Measurements from ENCODE around the gene GPI.

Gene GPI

GRCh38 chr19:34320277-34320676 lies 44.7 kb upstream of the GPI start:
- H3K27me3 ChIP-seq (ENCODE audit: insufficient read depth, poor library complexity, severe bottlenecking): no peaks in the 10 kb centered on the region
- DNase-seq (ENCODE audit: low read depth in 1 of 2, low spot score in 1 of 2): no peak
- H3K27ac ChIP-seq (replicated peaks): no peak overlapping the region
- H3K4me3 ChIP-seq (replicated peaks; ENCODE audit: insufficient read depth, low read length): no peak overlapping the region
- TF ChIP-seq POLR2AphosphoS5 (IDR thresholded peaks at IDR 0.05; ENCODE audit: low read depth) (no peak), SPI1 (IDR thresholded peaks at IDR 0.05; ENCODE audit: borderline replicate concordance, low read depth) (no peak), REST (IDR thresholded peaks at IDR 0.05; ENCODE audit: insufficient replicate concordance, low read depth) (no peak), GABPA (IDR thresholded peaks at IDR 0.05; ENCODE audit: low read depth) (no peak), CTCF (IDR thresholded peaks at IDR 0.05; ENCODE audit: insufficient read depth, low read length) (no peak)

GRCh38 chr19:34321735-34322134 lies 43.3 kb upstream of the GPI start:
- no peak overlapping the region for H3K27ac ChIP-seq (replicated peaks)
- H3K4me3 ChIP-seq (replicated peaks; ENCODE audit: insufficient read depth, low read length): no peak overlapping the region
- no peaks in the 10 kb centered on the region for H3K27me3 ChIP-seq (ENCODE audit: insufficient read depth, poor library complexity, severe bottlenecking)
- TF ChIP-seq REST (IDR thresholded peaks at IDR 0.05; ENCODE audit: insufficient replicate concordance, low read depth) (no peak), GABPA (IDR thresholded peaks at IDR 0.05; ENCODE audit: low read depth) (no peak)
- DNase-seq (ENCODE audit: low read depth in 1 of 2, low spot score in 1 of 2): no peak

- Histone ChIP-seq H3K27ac (replicated peaks) (no peak overlapping the region), H3K27me3 (ENCODE audit: insufficient read depth, poor library complexity, severe bottlenecking) (no peaks in the 10 kb centered on the region), H3K4me3 (replicated peaks; ENCODE audit: insufficient read depth, low read length) (no peak overlapping the region)
- no peak for TF ChIP-seq CTCF (IDR thresholded peaks at IDR 0.05; ENCODE audit: insufficient read depth, low read length)
- TF ChIP-seq POLR2AphosphoS5 (IDR thresholded peaks at IDR 0.05; ENCODE audit: low read depth): no peak
- TF ChIP-seq SPI1 (IDR thresholded peaks at IDR 0.05; ENCODE audit: borderline replicate concordance, low read depth): no peak
- TF ChIP-seq GABPA (IDR thresholded peaks at IDR 0.05; ENCODE audit: low read depth): no peak
- no peak for TF ChIP-seq REST (IDR thresholded peaks at IDR 0.05; ENCODE audit: insufficient replicate concordance, low read depth)
- no peak for DNase-seq (ENCODE audit: low read depth in 1 of 2, low spot score in 1 of 2)
These were observed 41.4 kb upstream of the GPI start for GRCh38 chr19:34323433-34324204.
